ENCODE measurements around the gene FAM89B. TPM values are rescaled to one million over a fixed set of nuclear protein-coding genes. Genes with fewer than 3 reads are reported as not detected.

FAM89B gene
- polyA plus RNA-seq, 1 donor (not counting 4 experiments of a cell fraction or from before 2014, with no cell fraction given), result 11.5 TPM

DNA sequence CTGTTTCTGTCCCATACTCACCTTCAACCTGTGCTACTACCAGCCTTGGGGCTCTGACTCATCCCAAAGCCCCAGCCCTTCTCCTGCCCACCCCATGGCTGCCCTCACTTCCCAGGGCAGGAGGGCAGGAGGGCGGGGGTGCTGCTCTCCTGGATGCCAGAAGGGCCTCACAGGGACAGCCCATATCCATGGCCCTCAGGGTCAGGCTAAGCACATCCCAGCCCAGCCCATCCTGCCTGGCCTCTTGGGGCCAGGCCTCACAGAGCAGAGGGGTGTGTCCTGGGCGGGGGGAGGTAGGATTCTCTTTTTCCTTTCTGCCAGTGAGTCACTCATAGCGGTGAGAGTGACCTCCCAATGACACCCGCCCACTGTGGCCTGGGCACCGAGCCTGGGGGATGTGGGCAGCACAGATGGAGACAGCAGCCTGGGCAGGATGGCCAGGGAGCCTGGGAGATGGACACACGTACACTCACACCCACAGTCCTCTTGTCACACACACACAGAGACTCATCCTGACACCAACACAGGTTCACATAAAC is 16.6 kb upstream of the FAM89B start:
- H2AFZ ChIP-seq (ENCODE audit: control insufficient read depth, low read length), result no peak overlapping the region
- H3K4me3 ChIP-seq (ENCODE audit: control insufficient read depth in 2 of 3, extremely low read depth in 1 of 3, insufficient read depth in 2 of 3, low read depth in 1 of 3, low read length in 3 of 3), result no peak overlapping the region
- H3K9me3 ChIP-seq (ENCODE audit: control insufficient read depth, low read depth, low read length), result no peaks in the 10 kb centered on the region
- no peak for FAIRE-seq
- H3K27ac ChIP-seq (ENCODE audit: control insufficient read depth, insufficient read depth, low read length), result no peak overlapping the region
- H3K27me3 ChIP-seq (ENCODE audit: control insufficient read depth, extremely low read depth, insufficient read depth, low read length), result no peaks in the 10 kb centered on the region
- H3K9me1 ChIP-seq (ENCODE audit: control insufficient read depth, extremely low read depth, insufficient read depth, low read length), result peaks cover 2% of the 10 kb centered on the region
- H3K4me1 ChIP-seq (ENCODE audit: control insufficient read depth, extremely low read depth, insufficient read depth, low read length), result peaks cover 46% of the 10 kb centered on the region
- H4K20me1 ChIP-seq (ENCODE audit: control insufficient read depth, extremely low read depth, insufficient read depth, low read length), result no peaks in the 10 kb centered on the region
- no peaks in the 10 kb centered on the region for H3K79me2 ChIP-seq (ENCODE audit: control insufficient read depth, insufficient read depth, low read length)
- peak overlapping the region; percentile 25 for H3K4me2 ChIP-seq (ENCODE audit: control insufficient read depth, extremely low read depth, insufficient read depth, low read depth, low read length)
- no peak overlapping the region for H3K9ac ChIP-seq (ENCODE audit: control insufficient read depth, extremely low read depth, insufficient read depth, low read length)
- dilution Hi-C loops (cut with MboI; ENCODE audit: extremely low pct_ligation_motif_present, low sequenced_read_pairs), result no loop called here
- no peaks in the 10 kb centered on the region for H3K36me3 ChIP-seq (ENCODE audit: control insufficient read depth in 2 of 2, extremely low read depth in 1 of 2, insufficient read depth in 2 of 2, low read length in 2 of 2)
- no peak for TF ChIP-seq EZH2 (IDR thresholded peaks at IDR 0.05; ENCODE audit: low read length)
- TF ChIP-seq, protein P1, sequence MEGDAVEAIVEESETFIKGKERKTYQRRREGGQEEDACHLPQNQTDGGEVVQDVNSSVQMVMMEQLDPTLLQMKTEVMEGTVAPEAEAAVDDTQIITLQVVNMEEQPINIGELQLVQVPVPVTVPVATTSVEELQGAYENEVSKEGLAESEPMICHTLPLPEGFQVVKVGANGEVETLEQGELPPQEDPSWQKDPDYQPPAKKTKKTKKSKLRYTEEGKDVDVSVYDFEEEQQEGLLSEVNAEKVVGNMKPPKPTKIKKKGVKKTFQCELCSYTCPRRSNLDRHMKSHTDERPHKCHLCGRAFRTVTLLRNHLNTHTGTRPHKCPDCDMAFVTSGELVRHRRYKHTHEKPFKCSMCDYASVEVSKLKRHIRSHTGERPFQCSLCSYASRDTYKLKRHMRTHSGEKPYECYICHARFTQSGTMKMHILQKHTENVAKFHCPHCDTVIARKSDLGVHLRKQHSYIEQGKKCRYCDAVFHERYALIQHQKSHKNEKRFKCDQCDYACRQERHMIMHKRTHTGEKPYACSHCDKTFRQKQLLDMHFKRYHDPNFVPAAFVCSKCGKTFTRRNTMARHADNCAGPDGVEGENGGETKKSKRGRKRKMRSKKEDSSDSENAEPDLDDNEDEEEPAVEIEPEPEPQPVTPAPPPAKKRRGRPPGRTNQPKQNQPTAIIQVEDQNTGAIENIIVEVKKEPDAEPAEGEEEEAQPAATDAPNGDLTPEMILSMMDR (optimal IDR thresholded peaks at IDR 0.05 in 1 of 3, IDR thresholded peaks at IDR 0.05 in 1 of 3, conservative IDR thresholded peaks at IDR 0.05 in 1 of 3; ENCODE audit: extremely low read depth in 1 of 3, insufficient read depth in 2 of 3, low read length in 3 of 3), result no peak
- no peak for DNase-seq (ENCODE audit: low read depth, low spot score)

- Histone ChIP-seq H3K27me3 (ENCODE audit: control insufficient read depth, extremely low read depth, insufficient read depth, low read length) (no peaks in the 10 kb centered on the region), H3K27ac (ENCODE audit: control insufficient read depth, insufficient read depth, low read length) (no peak overlapping the region), H3K36me3 (ENCODE audit: control insufficient read depth in 2 of 2, extremely low read depth in 1 of 2, insufficient read depth in 2 of 2, low read length in 2 of 2) (no peaks in the 10 kb centered on the region), H3K9me3 (ENCODE audit: control insufficient read depth, low read depth, low read length) (no peaks in the 10 kb centered on the region), H3K9me1 (ENCODE audit: control insufficient read depth, extremely low read depth, insufficient read depth, low read length) (peaks cover 2% of the 10 kb centered on the region), H3K79me2 (ENCODE audit: control insufficient read depth, insufficient read depth, low read length) (no peaks in the 10 kb centered on the region), H3K4me3 (ENCODE audit: control insufficient read depth in 2 of 3, extremely low read depth in 1 of 3, insufficient read depth in 2 of 3, low read depth in 1 of 3, low read length in 3 of 3) (peak overlapping the region in 1 of 3 experiments; percentile 6), H3K4me2 (ENCODE audit: control insufficient read depth, extremely low read depth, insufficient read depth, low read depth, low read length) (peak overlapping the region; percentile 73), H4K20me1 (ENCODE audit: control insufficient read depth, extremely low read depth, insufficient read depth, low read length) (no peaks in the 10 kb centered on the region), H3K4me1 (ENCODE audit: control insufficient read depth, extremely low read depth, insufficient read depth, low read length) (peaks cover 51% of the 10 kb centered on the region), H2AFZ (ENCODE audit: control insufficient read depth, low read length) (no peak overlapping the region), H3K9ac (ENCODE audit: control insufficient read depth, extremely low read depth, insufficient read depth, low read length) (no peak overlapping the region)
- DNase-seq (ENCODE audit: low read depth, low spot score), result no peak
- dilution Hi-C loops (cut with MboI; ENCODE audit: extremely low pct_ligation_motif_present, low sequenced_read_pairs), result no loop called here
- FAIRE-seq, result no peak
- TF ChIP-seq EZH2 (IDR thresholded peaks at IDR 0.05; ENCODE audit: low read length), result no peak
- TF ChIP-seq, protein P1 (optimal IDR thresholded peaks at IDR 0.05 in 1 of 3, IDR thresholded peaks at IDR 0.05 in 1 of 3, conservative IDR thresholded peaks at IDR 0.05 in 1 of 3; ENCODE audit: extremely low read depth in 1 of 3, insufficient read depth in 2 of 3, low read length in 3 of 3), result no peak
Observed at GRCh38 chr11:65556470-65557279, 15.7 kb upstream of the FAM89B start.

Measured in keratinocyte (primary cell).